Head of caudate nucleus (tissue), 42 donors: Measurements from ENCODE around the gene SERF1A.
"Not testable (repeated sequence)": the region's sequence is repeated elsewhere in the genome, so short reads cannot be mapped to it uniquely, and the experiment has no call there.

ENCODE experiments used
- DNase-seq, 42 donors: peaks; one replicate each; pipeline versions ENCODE4 v3.0.0 to v3.0.0-alpha.2; 2020 to 2021; ENCODE audit warnings: mixed read lengths in 7 of 42
- intact Hi-C: fragments of 100-400 bp; cut with DNase I; formaldehyde crosslinking; loops from one replicate; pipeline ENCODE4 v1.15.0; 2022

The SERF1A gene

GRCh38 chr5:70900533-70901271 lies at the start of gene SERF1A:
Gene SERF1A, plus strand, starts transcription at chr5:70900669. Its CDS starts 201 bp downstream, at chr5:70900870.
- intact Hi-C loops, result not testable (repeated sequence)

GRCh38 chr5:70866778-70867177 lies 33.7 kb upstream of the SERF1A start:
- intact Hi-C loops, DNase-seq: not testable (repeated sequence)

More at GRCh38 chr5:70900533-70901271, at the start of gene SERF1A:
- not testable (repeated sequence) for DNase-seq

GRCh38 chr5:70870626-70871025 lies 29.8 kb upstream of the SERF1A start:
- DNase-seq, intact Hi-C loops: not testable (repeated sequence)

GRCh38 chr5:70896076-70896475 lies 4.4 kb upstream of the SERF1A start:
- DNase-seq, intact Hi-C loops: not testable (repeated sequence)

GRCh38 chr5:70901272-70901571 lies 753 bp downstream of the SERF1A start:
- DNase-seq, intact Hi-C loops: not testable (repeated sequence)

- intact Hi-C loops, DNase-seq: not testable (repeated sequence)
Observed at GRCh38 chr5:70906624-70907023, 6.2 kb downstream of the SERF1A start.

GRCh38 chr5:70916829-70917228 lies 16.4 kb downstream of the SERF1A start:
- DNase-seq, intact Hi-C loops: not testable (repeated sequence)

- intact Hi-C loops, DNase-seq: not testable (repeated sequence)
Observed at GRCh38 chr5:70925211-70925562, 24.7 kb downstream of the SERF1A start.

- intact Hi-C loops, DNase-seq: not testable (repeated sequence)
Observed at GRCh38 chr5:70931709-70932368, 31.4 kb downstream of the SERF1A start.

GRCh38 chr5:70932560-70932959 lies 32.1 kb downstream of the SERF1A start:
- intact Hi-C loops, DNase-seq: not testable (repeated sequence)

GRCh38 chr5:70953068-70953467 lies 52.6 kb downstream of the SERF1A start:
- DNase-seq, intact Hi-C loops: not testable (repeated sequence)
